HG02798 (cell line): ENCODE data around the gene SATL1.
"Not testable (repeated sequence)": the region's sequence is repeated elsewhere in the genome, so short reads cannot be mapped to it uniquely, and the experiment has no call there.

Experiments
- ATAC-seq: cut with Tn5 transposase; IDR thresholded peaks from one replicate; pipeline ENCODE4 v1.9.1; 2021; ENCODE audit warnings: mild to moderate bottlenecking; ENCODE audit not compliant: unreplicated experiment, poor library complexity

The SATL1 gene

GRCh38 chrX:85243761-85244449 lies at the start of gene SATL1, which contains the start of gene ZNF711:
SATL1 (minus strand) TSS chrX:85243779; CDS start chrX:85108968, 134,811 bp downstream.
ZNF711 (plus strand) TSS chrX:85243991; CDS start chrX:85247573, 3,582 bp downstream.
- peak; percentile 81 for ATAC-seq

DNA sequence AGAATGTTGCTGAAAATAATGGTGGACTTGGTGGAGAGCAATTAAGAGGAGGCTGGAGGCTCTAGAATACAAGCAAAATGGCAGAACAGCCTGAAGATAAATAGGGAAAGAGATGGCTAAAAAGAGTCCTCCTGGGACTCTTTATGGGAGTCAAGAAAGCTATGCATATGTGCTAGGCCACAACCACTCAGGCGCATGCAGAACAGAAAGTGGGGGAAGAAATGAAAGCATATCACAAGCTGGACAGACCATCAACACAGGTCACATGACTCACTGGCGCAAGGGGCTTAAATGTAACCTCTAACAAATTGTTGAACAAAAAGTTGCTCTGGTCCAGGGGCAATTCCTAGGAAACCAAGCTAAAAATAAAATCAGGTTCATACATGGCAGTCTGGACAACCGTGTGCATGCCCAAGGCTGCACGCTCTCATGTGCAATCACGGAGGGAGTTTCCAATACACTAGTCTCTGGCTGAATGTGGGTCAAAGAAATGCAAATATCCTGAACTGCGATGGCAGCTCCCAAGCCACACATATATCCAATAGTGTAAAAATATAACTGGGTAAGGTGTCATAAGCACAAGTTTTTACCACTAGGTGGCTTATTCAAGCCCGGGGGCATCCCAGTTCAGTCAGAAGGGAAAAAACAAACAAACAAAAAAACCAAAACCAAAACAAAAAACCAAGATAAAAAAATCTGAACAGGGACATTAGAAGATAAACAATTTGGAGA lies 45.6 kb upstream of the SATL1 start:
- peak; percentile 34 for ATAC-seq

- not testable (repeated sequence) for ATAC-seq
Observed at GRCh38 chrX:85285286-85285685, 41.7 kb upstream of the SATL1 start.

DNA sequence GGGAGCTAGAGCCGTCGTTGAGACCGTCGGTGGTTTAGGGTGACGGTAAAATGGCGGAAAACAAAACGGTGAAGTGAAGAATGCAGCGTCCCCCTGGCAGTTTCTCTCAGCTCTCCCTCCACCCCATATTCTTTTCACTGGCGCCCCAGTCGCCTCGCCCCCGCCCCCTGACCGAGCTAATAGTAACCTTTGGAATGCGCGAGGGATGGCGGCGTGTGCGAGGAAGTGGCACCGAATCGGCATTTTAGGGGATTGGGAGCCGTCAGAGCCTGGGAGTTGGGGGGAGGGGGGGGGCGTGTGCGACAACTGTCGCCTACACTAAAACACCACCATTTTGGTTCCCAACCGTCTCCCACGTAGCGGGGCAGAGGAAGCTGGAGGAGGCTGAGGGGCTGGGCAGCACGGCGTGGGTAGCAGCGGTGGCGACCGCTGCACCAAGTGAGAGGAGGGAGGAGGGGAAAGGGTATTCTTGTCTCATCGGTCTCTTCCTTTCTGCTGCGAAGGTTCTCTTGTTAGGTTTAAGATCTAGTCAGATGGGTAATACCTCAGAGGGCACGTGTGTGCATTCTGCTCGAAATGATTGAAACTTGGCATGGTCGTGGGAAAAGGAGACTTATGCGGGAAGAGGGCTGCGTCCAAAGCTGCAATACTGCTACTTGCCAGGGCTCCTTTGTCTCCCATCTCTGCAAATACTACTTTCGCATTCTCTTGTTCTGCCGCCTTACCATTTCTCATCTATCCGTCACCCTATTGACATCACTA lies 1.1 kb upstream of the SATL1 start:
- peak; percentile 54 for ATAC-seq

GRCh38 chrX:85243155-85243554 lies 424 bp downstream of the SATL1 start:
- ATAC-seq, result no peak

- no peak for ATAC-seq
Observed at GRCh38 chrX:85223359-85223758, 20.2 kb downstream of the SATL1 start.

DNA sequence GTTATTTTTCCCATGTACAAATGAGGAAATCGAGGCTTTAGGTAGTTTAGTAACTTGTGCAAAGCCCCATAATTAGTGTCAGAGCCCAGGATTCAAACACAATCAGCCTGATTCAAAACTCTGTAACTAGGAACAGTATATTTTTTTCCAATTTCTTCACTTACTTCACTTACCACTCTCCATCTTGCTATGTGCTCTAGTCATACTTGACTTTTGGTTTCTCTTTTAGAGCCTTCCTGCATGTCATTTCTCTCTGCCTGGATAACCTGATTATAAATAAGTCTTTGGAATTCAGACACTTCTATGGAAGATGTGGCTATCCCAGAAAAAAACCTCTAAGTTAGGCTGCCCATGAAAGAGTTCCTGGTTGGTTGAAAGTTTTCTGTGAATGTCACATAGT lies 22.2 kb downstream of the SATL1 start:
- peak; percentile 53 for ATAC-seq

DNA sequence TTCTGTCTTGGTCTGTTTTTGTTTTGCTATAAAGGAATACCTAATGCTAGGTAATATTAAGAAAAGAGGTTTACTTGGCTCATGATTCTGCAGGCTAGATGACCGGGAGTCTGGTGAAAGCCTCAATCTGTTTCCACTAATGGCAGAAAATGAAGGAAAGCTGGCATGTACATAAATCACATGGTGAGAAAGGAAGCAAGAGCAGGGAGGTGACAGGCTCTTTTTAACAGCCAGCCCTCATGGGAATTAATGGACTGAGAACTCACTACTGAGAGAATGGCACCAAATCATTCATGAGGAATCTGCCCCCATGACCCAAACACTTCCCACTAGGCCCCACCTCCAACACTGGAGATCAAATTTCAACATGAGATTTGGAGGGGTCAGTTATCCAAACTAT lies 27.6 kb downstream of the SATL1 start:
- ATAC-seq, result no peak

GRCh38 chrX:85213792-85214530 lies 29.6 kb downstream of the SATL1 start:
- ATAC-seq, result no peak

GRCh38 chrX:85203461-85203970 lies 40.1 kb downstream of the SATL1 start:
- ATAC-seq, result no peak

GRCh38 chrX:85196319-85196718 lies 47.3 kb downstream of the SATL1 start:
- no peak for ATAC-seq

GRCh38 chrX:85159644-85160043 lies 83.9 kb downstream of the SATL1 start:
- no peak for ATAC-seq

DNA sequence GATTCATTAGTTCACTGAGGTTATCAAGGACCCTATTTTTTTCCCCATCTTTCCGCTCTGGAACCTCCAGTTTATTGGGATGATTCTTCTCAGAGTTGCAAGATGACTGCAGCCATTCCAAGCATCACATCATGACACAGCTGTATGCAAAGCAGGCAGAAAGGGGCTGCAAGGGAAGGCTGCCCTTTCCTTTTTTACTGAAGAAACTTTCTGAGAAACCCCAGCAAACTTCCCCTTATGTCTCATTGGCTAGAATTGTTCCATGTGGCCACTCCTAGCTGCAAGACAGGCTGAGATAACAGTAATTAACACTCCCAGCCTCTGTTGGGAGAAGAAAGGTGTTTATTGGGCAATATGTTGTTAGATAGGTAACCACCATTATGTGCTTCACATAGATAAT lies 102.6 kb downstream of the SATL1 start:
- peak; percentile 74 for ATAC-seq

DNA sequence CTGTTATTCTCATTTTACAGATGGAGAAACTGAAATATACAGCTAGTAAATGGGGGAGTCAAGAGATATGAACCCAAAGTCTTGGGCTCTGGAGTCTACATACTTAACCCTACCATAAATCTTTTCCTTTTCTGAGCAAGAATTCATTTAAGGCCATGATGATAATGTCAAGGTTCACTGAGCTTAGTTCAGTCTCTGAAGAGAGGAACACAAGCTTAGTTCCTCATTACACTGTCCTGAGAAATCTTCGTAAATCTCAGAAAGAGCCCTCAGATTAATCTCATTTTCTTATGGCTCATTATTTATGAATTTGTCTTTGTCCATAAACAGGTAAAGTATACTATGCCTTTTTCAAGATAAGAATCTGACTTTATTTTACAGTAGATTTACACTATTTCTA lies 104.2 kb downstream of the SATL1 start:
- ATAC-seq, result no peak

- no peak for ATAC-seq
Observed at GRCh38 chrX:85136409-85136808, 107.2 kb downstream of the SATL1 start.

GRCh38 chrX:85115252-85115651 lies 128.3 kb downstream of the SATL1 start:
- no peak for ATAC-seq

- ATAC-seq, result no peak
Observed at GRCh38 chrX:85114776-85115175, 128.8 kb downstream of the SATL1 start.

DNA sequence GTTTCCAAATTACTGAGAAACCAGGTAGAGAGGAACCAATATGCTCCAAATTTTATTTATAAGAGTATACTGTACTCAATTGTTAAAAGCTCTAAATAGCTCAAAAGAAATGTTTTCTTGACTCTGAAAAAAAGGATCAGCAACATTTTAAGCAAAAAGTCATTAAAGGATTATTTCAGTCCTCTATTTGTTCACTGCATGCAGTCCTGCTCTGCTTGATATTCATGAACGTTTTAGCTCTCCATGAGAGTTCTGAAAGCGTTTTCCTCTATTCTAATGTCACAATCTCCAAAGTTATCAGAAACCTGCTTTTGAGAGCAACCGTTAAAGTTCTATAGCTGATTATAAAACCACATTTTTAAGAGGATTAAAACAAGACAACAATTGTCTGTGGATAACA lies 129.4 kb downstream of the SATL1 start:
- no peak for ATAC-seq

DNA sequence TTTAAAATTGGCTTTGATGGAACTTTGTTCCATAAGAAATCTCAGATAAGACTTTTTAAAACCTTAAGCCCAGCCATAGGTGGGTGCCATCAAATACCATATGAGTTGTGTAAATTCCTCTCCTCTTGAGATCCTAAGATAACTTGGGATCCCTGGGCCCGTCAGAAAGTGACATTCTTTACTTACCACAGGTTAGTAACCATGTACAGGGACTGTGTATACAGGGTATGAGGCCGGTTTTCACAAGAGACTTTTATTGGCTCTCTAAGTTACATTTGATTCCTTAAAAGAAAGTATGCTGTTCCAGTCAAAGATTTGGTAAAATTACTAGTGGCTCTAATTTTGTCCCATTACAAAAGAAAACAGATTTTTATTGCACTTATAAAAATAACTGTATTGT lies 129.8 kb downstream of the SATL1 start:
- no peak for ATAC-seq

DNA sequence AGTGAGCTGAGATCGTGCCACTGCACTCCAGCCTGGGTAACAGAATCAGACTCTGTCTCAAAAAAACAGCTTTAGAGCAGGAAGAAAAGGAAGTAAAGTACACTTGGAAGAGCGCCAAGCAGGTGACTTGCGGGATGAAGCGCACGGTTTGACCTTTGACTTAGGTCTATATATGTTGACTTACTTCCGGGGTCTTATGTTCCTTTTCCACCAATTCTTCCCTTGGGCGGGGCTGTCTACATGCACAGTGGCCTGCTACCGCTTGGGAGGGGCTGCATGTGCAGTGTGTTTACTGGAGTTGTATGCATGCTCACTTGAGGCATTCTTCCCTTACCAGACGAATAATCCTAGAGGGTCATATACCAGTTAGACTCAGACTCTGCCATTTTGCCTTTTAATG lies 131.3 kb downstream of the SATL1 start:
- ATAC-seq, result no peak
